HL-60 (cell line): ENCODE measurements around the gene FAM227B.

ENCODE experiments used
- DNase-seq, 2 experiments: peaks; one replicate each; pipeline ENCODE4 v3.0.0-alpha.2; 2010 to 2020; ENCODE audit warnings: low read depth in 1 of 2, low spot score in 1 of 2
- H3K27ac ChIP-seq: fragments of 250-450 bp; sonication (Bioruptor Pico); replicated peaks from 2 replicates; pipeline ENCODE4 v1.5.1; 2020; ENCODE audit warnings: mild to moderate bottlenecking, moderate library complexity
- H3K27me3 ChIP-seq: fragments of 250-450 bp; sonication (Bioruptor Pico); 2 replicates; pipeline ENCODE4 v1.5.1; 2021; ENCODE audit warnings: mild to moderate bottlenecking, moderate library complexity; ENCODE audit not compliant: insufficient read depth, poor library complexity, severe bottlenecking
- H3K4me3 ChIP-seq: replicated peaks from 2 replicates; pipeline ENCODE4 v1.5.1; 2011; ENCODE audit warnings: mild to moderate bottlenecking, control low read depth, low read length; ENCODE audit not compliant: insufficient read depth
- CTCF ChIP-seq: IDR thresholded peaks from one replicate; pipeline ENCODE4 v1.5.1; 2011; ENCODE audit warnings: low read length, control low read depth, inconsistent platforms; ENCODE audit not compliant: insufficient read depth
- GABPA ChIP-seq: IDR thresholded peaks from 2 replicates; pipeline ENCODE4 v1.6.1; 2012; ENCODE audit warnings: low read depth
- POLR2AphosphoS5 ChIP-seq: IDR thresholded peaks from 2 replicates; pipeline ENCODE4 v1.6.1; 2012; ENCODE audit warnings: low read depth
- SPI1 ChIP-seq: IDR thresholded peaks from 2 replicates; pipeline ENCODE4 v1.6.1; 2012; ENCODE audit warnings: low read depth, mild to moderate bottlenecking, borderline replicate concordance
- TF ChIP-seq, protein P1 (sequence below): IDR thresholded peaks from 2 replicates; pipeline ENCODE4 v1.6.1; 2012; ENCODE audit warnings: low read depth; ENCODE audit not compliant: insufficient replicate concordance

Gene FAM227B

GRCh38 chr15:49621887-49622286 lies 1.3 kb upstream of the FAM227B start:
- H3K27me3 ChIP-seq = no peaks in the 10 kb centered on the region
- TF ChIP-seq, protein P1, sequence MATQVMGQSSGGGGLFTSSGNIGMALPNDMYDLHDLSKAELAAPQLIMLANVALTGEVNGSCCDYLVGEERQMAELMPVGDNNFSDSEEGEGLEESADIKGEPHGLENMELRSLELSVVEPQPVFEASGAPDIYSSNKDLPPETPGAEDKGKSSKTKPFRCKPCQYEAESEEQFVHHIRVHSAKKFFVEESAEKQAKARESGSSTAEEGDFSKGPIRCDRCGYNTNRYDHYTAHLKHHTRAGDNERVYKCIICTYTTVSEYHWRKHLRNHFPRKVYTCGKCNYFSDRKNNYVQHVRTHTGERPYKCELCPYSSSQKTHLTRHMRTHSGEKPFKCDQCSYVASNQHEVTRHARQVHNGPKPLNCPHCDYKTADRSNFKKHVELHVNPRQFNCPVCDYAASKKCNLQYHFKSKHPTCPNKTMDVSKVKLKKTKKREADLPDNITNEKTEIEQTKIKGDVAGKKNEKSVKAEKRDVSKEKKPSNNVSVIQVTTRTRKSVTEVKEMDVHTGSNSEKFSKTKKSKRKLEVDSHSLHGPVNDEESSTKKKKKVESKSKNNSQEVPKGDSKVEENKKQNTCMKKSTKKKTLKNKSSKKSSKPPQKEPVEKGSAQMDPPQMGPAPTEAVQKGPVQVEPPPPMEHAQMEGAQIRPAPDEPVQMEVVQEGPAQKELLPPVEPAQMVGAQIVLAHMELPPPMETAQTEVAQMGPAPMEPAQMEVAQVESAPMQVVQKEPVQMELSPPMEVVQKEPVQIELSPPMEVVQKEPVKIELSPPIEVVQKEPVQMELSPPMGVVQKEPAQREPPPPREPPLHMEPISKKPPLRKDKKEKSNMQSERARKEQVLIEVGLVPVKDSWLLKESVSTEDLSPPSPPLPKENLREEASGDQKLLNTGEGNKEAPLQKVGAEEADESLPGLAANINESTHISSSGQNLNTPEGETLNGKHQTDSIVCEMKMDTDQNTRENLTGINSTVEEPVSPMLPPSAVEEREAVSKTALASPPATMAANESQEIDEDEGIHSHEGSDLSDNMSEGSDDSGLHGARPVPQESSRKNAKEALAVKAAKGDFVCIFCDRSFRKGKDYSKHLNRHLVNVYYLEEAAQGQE = no peak
- TF ChIP-seq SPI1 (no peak), CTCF (no peak), GABPA (no peak), POLR2AphosphoS5 (no peak)
- H3K4me3 ChIP-seq = peak overlapping the region; percentile 66
- no peak for DNase-seq
- peak overlapping the region; percentile 84 for H3K27ac ChIP-seq

GRCh38 chr15:49621401-49621811 lies 788 bp upstream of the FAM227B start:
- DNase-seq = peak; percentile 12 to 35

DNA sequence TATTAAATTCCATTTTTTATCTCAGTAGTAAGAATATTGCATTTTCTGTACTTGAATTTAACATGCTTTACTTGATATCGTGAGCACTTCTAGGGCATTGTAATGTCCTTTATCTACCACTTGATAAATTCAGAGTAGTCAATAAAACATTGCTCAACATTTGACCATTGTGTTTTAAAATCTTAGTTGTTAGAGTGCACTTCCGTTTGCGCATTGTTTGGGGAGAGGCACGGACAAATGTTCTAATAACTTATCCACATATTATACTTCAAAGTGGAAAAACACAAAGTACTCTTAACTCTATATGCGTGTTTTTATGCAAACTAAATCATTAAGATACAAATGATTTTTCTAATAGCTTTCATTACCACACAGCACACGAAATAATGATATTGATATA lies 419 bp downstream of the FAM227B start:
- peak; percentile 11 to 63 for DNase-seq
- H3K27me3 ChIP-seq = no peaks in the 10 kb centered on the region
- H3K27ac ChIP-seq = peak overlapping the region; percentile 66
- H3K4me3 ChIP-seq = peak overlapping the region; percentile 66
- TF ChIP-seq SPI1 = peak; percentile 38; the same call in 1 of the 2 replicates
- TF ChIP-seq, protein P1 = no peak

More at GRCh38 chr15:49621401-49621811, 788 bp upstream of the FAM227B start:
- no peaks in the 10 kb centered on the region for H3K27me3 ChIP-seq
- TF ChIP-seq, protein P1 = no peak
- TF ChIP-seq GABPA (no peak), SPI1 (no peak), POLR2AphosphoS5 (no peak), CTCF (no peak)
- peak overlapping the region; percentile 84 for H3K27ac ChIP-seq
- peak overlapping the region; percentile 66 for H3K4me3 ChIP-seq
